ENCODE measurements around the gene ARHGAP15.

- TF ChIP-seq CTCF (IDR thresholded peaks at IDR 0.05) (no peak), EP300 (IDR thresholded peaks at IDR 0.05) (no peak)
These were observed 562.9 kb downstream of the ARHGAP15 start for GRCh38 chr2:143692162-143692561.

All from suprapubic skin (tissue), 3 donors.